IPS-15b (cell line): ENCODE measurements around the gene FCHO2.
"Not testable (repeated sequence)": the region's sequence is repeated elsewhere in the genome, so short reads cannot be mapped to it uniquely, and the experiment has no call there.

ENCODE experiments used
- H3K27me3 ChIP-seq: one replicate; pipeline ENCODE4 v1.6.1; 2013; ENCODE audit warnings: low read length; ENCODE audit not compliant: control insufficient read depth, insufficient read depth
- H3K36me3 ChIP-seq: one replicate; pipeline ENCODE4 v1.6.1; 2013; ENCODE audit warnings: low read length; ENCODE audit not compliant: control insufficient read depth, insufficient read depth
- H3K4me1 ChIP-seq: one replicate; pipeline ENCODE4 v1.6.1; 2013; ENCODE audit warnings: mild to moderate bottlenecking, low read length; ENCODE audit not compliant: control insufficient read depth, insufficient read depth
- H3K4me3 ChIP-seq: one replicate; pipeline ENCODE4 v1.5.1; 2013; ENCODE audit warnings: low read depth, low read length
- H3K9ac ChIP-seq: one replicate; pipeline ENCODE4 v1.6.1; 2013; ENCODE audit warnings: low read depth, mild to moderate bottlenecking, low read length
- H3K9me3 ChIP-seq: one replicate; pipeline ENCODE4 v1.6.1; 2013; ENCODE audit warnings: mild to moderate bottlenecking, low read length; ENCODE audit not compliant: control insufficient read depth, insufficient read depth

The FCHO2 gene

DNA sequence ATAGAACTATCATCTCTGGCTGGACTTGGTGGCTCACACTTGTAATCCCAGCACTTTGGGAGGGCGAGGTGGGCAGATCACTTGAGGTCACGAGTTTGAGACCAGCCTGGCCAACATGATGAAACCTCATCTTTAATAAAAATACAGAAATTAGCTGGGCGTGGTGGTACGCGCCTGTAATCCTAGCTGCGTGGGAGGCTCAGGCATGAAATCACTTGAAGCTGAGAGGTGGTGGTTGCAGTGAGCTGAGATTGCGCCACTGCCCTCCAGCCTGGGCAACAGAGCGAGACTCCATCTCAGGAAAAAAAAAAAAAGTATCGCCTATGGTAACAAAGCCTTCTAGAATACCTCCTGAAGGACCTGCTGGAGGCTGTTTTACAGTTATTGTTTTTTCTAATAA is 55.8 kb downstream of the FCHO2 start:
- H3K27me3 ChIP-seq, H3K9ac ChIP-seq, H3K4me3 ChIP-seq, H3K36me3 ChIP-seq, H3K4me1 ChIP-seq, H3K9me3 ChIP-seq: not testable (repeated sequence)

- Histone ChIP-seq H3K27me3 (no peaks in the 10 kb centered on the region), H3K9ac (no peak overlapping the region), H3K4me3 (no peak overlapping the region), H3K4me1 (no peaks in the 10 kb centered on the region), H3K36me3 (no peaks in the 10 kb centered on the region), H3K9me3 (no peaks in the 10 kb centered on the region)
These were observed 63.1 kb downstream of the FCHO2 start for GRCh38 chr5:73018892-73019291.

DNA sequence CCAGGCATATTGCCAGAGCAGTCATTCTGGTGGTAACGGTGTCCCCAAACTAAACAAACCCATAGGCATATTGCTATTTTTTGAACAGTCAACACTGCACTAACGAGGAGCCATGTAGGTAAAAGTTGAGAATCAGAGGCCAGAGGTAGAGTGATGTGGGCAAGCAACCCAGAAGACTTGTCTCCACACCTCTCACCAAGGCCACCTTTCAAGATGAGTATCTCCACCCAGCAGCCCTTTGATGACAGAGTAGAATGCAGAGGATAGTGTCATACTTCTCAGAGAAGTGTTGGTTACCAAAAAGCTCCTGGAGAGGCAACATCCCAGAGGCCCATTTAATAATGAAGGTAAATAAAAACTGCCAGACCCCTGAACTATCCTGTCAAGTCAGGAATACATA is 63.9 kb downstream of the FCHO2 start:
- Histone ChIP-seq H3K4me1 (no peaks in the 10 kb centered on the region), H3K4me3 (no peak overlapping the region), H3K27me3 (no peaks in the 10 kb centered on the region), H3K9ac (no peak overlapping the region), H3K9me3 (no peaks in the 10 kb centered on the region), H3K36me3 (no peaks in the 10 kb centered on the region)

DNA sequence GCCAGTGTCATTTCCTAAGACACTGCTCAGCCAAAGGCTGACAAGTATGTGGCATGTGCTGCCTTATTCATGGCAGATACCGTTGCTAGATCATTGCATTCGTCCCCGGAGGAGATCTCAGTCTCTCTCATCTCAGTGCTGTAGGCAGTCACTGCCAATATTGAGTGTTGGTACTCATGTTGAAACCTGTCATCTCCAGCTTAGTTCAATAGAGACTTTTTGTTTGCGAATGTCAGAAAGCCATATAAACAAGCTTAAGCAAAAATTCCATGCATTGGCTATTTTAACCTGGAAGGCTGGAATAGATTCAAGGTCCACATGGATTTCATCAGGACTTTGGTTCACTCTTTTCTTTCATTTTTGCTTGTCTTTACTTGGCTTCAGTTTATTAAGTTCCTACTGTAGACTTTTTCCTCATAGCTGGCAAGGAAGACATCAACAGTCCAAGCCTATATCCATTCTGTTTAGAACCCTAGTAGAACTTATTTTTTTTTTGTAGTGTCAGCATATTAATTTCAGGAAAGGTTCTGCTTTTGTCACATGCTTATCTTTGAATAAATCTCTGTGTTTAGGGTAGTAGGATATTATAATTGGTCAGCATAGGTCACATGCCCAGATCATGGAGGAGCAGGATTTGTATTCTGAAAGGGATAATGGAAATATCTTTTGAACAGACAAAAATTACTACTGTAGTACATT is 66.8 kb downstream of the FCHO2 start:
- H3K4me1 ChIP-seq = no peaks in the 10 kb centered on the region
- no peak overlapping the region for H3K4me3 ChIP-seq
- H3K27me3 ChIP-seq = no peaks in the 10 kb centered on the region
- H3K9ac ChIP-seq = no peak overlapping the region
- no peaks in the 10 kb centered on the region for H3K9me3 ChIP-seq
- H3K36me3 ChIP-seq = no peaks in the 10 kb centered on the region

DNA sequence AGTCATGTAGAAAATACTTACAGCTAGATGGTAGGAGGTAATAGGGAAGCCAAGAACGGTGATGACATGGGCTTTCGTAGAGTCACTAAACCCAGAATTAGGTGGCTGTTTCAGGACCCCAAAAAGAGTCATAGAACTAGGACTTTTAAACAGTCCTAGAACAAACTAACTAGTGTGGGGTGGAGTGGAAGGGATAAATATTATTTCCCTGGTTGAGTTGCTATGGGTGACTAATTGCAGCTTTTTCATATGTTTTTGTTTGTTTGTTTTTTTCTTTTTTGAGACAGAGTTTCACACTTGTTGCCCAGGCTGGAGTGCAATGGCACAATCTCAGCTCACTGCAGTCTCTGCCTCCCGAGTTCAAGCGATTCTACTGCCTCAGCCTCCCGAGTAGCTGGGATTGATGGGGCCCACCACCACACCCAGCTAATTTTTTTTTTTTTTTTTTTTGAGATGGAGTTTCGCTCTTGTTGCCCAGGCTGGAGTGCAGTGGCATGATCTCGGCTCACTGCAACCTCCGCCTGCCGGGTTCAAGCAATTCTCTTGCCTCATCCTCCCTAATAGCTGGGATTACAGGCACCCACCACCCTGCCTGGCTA is 69.2 kb downstream of the FCHO2 start:
- not testable (repeated sequence) for H3K4me1 ChIP-seq, H3K4me3 ChIP-seq, H3K9ac ChIP-seq, H3K27me3 ChIP-seq, H3K9me3 ChIP-seq, H3K36me3 ChIP-seq

DNA sequence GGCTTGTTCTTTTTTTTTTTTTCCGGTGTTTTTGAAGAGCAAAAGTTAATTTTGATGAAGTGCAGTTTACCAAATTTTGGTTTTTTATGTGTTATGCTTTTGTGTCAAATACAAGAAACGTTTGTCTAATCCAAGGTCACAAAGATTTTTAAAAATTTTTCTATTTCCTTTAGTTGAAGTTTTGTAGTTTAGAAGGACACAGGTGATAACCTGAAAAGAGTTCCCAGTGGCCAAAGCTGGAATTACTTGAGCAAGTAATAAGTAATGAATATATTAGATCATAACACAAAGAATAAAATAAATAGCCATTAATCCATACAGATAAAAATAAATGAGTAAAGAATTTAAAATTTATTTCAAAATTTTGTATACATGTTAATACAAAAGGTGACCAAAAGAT is 71.5 kb downstream of the FCHO2 start:
- H3K9ac ChIP-seq = no peak overlapping the region
- no peaks in the 10 kb centered on the region for H3K36me3 ChIP-seq
- H3K4me1 ChIP-seq = peaks cover 7% of the 10 kb centered on the region
- no peaks in the 10 kb centered on the region for H3K27me3 ChIP-seq
- H3K9me3 ChIP-seq = no peaks in the 10 kb centered on the region
- no peak overlapping the region for H3K4me3 ChIP-seq

DNA sequence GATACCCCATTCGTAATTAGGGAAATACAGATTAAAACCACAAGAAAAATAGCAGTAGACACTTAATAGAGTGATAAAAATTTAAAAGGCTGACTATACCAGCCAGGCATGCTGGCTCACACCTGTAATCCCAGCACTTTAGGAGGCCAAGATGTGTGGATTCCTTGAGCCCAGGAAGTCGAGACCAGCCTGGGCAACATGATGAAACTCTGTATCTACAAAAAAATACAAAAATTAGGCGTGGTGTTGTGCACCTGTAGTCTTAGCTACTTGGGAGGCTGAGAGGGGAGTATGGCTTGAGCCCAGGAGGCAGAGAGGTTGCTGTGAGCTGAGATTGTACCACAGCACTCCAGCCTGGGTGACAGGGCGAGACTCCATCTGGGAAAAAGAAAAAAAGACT is 72.0 kb downstream of the FCHO2 start:
- Histone ChIP-seq H3K4me1 (peaks cover 7% of the 10 kb centered on the region), H3K9ac (no peak overlapping the region), H3K27me3 (no peaks in the 10 kb centered on the region), H3K36me3 (no peaks in the 10 kb centered on the region), H3K4me3 (no peak overlapping the region), H3K9me3 (no peaks in the 10 kb centered on the region)

DNA sequence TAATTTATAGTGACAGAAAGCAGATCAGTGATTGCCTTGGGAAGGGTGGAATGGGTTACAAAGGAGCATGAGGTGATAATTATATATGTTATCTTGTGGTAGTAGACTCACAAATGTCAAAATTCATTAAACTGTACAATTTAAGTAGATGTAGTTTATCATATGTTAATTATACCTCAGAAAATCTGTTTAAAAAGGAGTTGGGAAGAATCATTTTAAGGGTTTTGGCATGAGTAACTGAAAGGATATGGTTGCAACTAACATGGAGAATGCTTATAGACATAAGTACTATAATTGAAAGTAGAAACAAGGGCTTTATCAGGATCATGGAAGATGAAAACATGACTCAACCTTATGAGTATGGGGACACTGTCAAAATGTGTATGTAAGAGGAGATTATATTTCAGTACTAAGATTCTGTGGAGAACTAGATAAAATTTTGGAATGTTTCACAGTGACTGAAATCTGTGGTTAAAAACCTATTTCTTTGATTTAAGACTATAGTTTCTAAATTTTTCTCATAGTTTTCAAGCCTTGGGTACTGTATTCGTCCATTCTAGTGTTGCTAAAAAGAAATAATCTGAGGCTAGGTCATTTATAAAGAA is 73.3 kb downstream of the FCHO2 start:
- Histone ChIP-seq H3K9ac (no peak overlapping the region), H3K4me1 (peaks cover 7% of the 10 kb centered on the region), H3K36me3 (no peaks in the 10 kb centered on the region), H3K9me3 (no peaks in the 10 kb centered on the region), H3K27me3 (no peaks in the 10 kb centered on the region), H3K4me3 (no peak overlapping the region)

DNA sequence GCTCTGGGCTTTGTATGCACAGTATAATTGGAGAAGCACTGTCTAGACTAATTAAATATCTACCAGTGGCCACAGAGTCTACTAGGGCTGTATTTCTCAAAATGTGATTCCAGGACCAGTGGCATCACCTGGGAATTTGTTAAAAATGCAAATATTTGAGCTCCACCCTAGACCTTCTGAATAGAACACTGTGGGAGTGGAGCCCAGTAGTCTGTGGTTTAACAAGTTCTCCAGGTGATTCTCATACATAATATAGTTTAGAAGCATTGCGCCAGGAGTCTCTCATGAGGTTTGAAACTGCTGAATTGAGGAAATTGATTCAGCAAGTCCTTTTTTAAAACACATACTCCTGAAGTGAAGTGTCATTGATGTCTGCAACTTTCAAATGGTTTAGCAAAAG is 74.7 kb downstream of the FCHO2 start:
- Histone ChIP-seq H3K4me3 (no peak overlapping the region), H3K36me3 (no peaks in the 10 kb centered on the region), H3K4me1 (peaks cover 7% of the 10 kb centered on the region), H3K27me3 (no peaks in the 10 kb centered on the region), H3K9ac (no peak overlapping the region), H3K9me3 (no peaks in the 10 kb centered on the region)

DNA sequence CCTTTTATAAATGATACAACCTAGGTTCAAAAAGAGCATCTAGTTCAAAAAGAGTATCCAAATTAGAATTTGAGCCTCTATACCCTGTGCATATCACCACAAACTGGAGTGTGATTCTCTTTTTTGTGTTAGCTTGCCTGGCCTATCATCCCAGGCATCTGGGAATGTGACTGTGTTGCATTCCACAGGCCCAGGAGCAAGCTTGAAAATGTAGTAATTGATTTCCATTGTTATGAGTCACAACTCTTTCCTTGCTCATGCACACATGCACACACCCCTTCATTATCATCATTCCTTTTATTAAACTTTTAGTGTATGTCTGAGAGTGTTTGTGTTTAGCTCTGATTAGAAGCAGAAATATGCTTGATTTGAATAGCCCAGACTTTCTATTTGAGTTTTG is 75.2 kb downstream of the FCHO2 start:
- Histone ChIP-seq H3K9ac (no peak overlapping the region), H3K4me1 (peaks cover 7% of the 10 kb centered on the region), H3K4me3 (no peak overlapping the region), H3K36me3 (no peaks in the 10 kb centered on the region), H3K27me3 (no peaks in the 10 kb centered on the region), H3K9me3 (no peaks in the 10 kb centered on the region)

DNA sequence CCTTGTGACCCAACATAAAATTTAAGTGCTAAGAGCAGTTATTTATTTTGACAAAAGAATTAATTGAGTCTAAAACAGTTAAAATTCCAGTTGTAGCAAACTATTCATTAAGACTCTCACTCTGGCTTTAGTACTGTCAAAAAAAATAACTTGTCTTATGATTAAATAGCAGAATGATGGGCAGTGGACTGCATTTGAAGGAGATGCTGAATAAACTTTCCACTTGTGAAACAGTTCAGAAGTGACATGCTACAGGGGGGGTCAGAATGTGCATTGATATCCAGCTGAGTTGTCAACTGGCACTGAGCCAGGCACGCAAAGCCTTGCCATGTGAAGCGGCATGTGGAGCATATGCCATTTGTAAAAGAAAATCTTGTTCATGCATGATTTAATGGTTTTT is 76.0 kb downstream of the FCHO2 start:
- no peaks in the 10 kb centered on the region for H3K27me3 ChIP-seq
- H3K4me1 ChIP-seq = peaks cover 7% of the 10 kb centered on the region
- H3K4me3 ChIP-seq = no peak overlapping the region
- H3K36me3 ChIP-seq = no peaks in the 10 kb centered on the region
- no peak overlapping the region for H3K9ac ChIP-seq
- H3K9me3 ChIP-seq = no peaks in the 10 kb centered on the region

DNA sequence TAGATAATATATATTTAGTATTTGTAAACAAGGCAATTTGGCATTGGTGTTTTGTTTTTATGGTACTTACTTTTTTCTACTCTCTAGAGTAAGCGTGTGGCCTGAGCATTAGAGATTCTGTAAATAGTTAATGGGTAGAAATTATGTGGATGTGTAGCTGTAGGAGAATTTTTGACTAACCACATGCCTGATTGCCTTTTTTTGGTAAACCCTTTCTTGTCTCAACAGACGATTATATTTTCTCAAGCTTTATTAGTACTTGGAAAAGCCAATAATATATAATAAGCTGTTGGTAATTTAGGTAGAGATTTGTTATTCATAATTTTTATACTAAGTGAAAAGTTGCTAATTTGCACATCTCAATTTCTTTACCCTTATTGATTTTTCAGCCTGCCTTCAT is 76.8 kb downstream of the FCHO2 start:
- Histone ChIP-seq H3K9ac (no peak overlapping the region), H3K4me3 (no peak overlapping the region), H3K27me3 (no peaks in the 10 kb centered on the region), H3K4me1 (peaks cover 7% of the 10 kb centered on the region), H3K9me3 (no peaks in the 10 kb centered on the region), H3K36me3 (no peaks in the 10 kb centered on the region)
